ENCODE measurements around the gene ZBTB42. TPM values are rescaled to one million over a fixed set of nuclear protein-coding genes. Genes with fewer than 3 reads are reported as not detected.

ZBTB42 gene
- total RNA-seq, 1 experiment from 2014 or later, result 11.8 TPM

DNA sequence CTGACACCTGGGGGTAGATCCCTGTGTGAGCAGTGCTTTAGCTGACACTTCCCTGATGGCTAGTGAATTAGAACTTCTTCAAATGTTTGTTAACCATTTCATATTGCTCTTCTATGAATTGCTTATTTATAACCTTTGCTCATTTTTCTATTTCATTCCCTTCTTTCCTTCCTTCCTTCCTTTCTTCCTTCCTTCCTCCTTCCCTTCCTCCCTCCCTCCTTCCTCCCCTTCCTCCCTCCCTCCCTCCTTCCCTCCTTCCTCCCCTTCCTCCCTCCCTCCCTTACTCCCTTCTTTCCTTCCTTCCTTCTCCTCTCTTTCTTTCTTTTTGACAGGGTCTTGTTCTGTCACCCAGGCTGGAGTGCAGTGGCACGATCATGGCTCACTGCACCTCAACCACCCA lies 40.8 kb downstream of the ZBTB42 start:
- TF ChIP-seq, protein P1, sequence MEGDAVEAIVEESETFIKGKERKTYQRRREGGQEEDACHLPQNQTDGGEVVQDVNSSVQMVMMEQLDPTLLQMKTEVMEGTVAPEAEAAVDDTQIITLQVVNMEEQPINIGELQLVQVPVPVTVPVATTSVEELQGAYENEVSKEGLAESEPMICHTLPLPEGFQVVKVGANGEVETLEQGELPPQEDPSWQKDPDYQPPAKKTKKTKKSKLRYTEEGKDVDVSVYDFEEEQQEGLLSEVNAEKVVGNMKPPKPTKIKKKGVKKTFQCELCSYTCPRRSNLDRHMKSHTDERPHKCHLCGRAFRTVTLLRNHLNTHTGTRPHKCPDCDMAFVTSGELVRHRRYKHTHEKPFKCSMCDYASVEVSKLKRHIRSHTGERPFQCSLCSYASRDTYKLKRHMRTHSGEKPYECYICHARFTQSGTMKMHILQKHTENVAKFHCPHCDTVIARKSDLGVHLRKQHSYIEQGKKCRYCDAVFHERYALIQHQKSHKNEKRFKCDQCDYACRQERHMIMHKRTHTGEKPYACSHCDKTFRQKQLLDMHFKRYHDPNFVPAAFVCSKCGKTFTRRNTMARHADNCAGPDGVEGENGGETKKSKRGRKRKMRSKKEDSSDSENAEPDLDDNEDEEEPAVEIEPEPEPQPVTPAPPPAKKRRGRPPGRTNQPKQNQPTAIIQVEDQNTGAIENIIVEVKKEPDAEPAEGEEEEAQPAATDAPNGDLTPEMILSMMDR (IDR thresholded peaks at IDR 0.05; ENCODE audit: unreplicated experiment), result no peak
- Mint-ChIP-seq H3K36me3 (ENCODE audit: insufficient read depth, unreplicated experiment) (no peaks in the 10 kb centered on the region), H3K27ac (ENCODE audit: unreplicated experiment) (no peak overlapping the region), H3K4me1 (ENCODE audit: low read depth, unreplicated experiment) (peaks cover 8% of the 10 kb centered on the region), H3K4me3 (ENCODE audit: low read depth, unreplicated experiment) (no peak overlapping the region), H3K9me3 (ENCODE audit: low read depth, unreplicated experiment) (no peaks in the 10 kb centered on the region), H3K27me3 (ENCODE audit: unreplicated experiment) (peaks cover 63% of the 10 kb centered on the region)
- no TSS peak for BruUV-seq (replicated peaks)
- CTCF ChIA-PET, result no interaction called here
- DNase-seq, result no peak
- intact Hi-C loops (cut with micrococcal nuclease; ENCODE audit: unreplicated experiment), result no loop called here

DNA sequence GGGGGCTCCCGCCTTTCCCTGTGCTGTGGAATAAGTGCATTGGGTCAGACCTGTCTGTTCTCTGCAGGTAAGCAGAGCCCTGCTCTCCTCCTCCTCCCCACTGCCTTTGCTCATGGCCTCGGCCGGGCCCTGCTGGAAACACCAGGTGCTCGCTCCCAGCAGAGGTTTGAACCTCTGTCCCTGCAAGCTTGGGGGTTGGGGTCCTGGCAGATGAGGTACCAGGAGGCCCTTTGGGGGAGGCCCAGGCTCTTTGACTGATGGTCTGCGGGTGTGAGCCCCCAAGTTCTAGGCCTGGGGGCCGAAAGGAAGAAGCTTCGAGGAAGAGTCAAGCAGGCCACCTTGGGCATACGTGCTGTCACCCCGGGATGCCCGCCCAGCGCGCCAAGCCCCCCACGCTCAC lies 42.1 kb downstream of the ZBTB42 start:
- intact Hi-C loops (cut with micrococcal nuclease; ENCODE audit: unreplicated experiment), result no loop called here
- TF ChIP-seq, protein P1 (IDR thresholded peaks at IDR 0.05; ENCODE audit: unreplicated experiment), result no peak
- H3K27ac Mint-ChIP-seq (ENCODE audit: unreplicated experiment), result no peak overlapping the region
- no TSS peak for BruUV-seq (replicated peaks)
- H3K4me3 Mint-ChIP-seq (ENCODE audit: low read depth, unreplicated experiment), result peak overlapping the region; percentile 73
- H3K36me3 Mint-ChIP-seq (ENCODE audit: insufficient read depth, unreplicated experiment), result no peaks in the 10 kb centered on the region
- H3K9me3 Mint-ChIP-seq (ENCODE audit: low read depth, unreplicated experiment), result no peaks in the 10 kb centered on the region
- peaks cover 8% of the 10 kb centered on the region for H3K4me1 Mint-ChIP-seq (ENCODE audit: low read depth, unreplicated experiment)
- CTCF ChIA-PET, result no interaction called here
- H3K27me3 Mint-ChIP-seq (ENCODE audit: unreplicated experiment), result peaks cover 76% of the 10 kb centered on the region
- no peak for DNase-seq

DNA sequence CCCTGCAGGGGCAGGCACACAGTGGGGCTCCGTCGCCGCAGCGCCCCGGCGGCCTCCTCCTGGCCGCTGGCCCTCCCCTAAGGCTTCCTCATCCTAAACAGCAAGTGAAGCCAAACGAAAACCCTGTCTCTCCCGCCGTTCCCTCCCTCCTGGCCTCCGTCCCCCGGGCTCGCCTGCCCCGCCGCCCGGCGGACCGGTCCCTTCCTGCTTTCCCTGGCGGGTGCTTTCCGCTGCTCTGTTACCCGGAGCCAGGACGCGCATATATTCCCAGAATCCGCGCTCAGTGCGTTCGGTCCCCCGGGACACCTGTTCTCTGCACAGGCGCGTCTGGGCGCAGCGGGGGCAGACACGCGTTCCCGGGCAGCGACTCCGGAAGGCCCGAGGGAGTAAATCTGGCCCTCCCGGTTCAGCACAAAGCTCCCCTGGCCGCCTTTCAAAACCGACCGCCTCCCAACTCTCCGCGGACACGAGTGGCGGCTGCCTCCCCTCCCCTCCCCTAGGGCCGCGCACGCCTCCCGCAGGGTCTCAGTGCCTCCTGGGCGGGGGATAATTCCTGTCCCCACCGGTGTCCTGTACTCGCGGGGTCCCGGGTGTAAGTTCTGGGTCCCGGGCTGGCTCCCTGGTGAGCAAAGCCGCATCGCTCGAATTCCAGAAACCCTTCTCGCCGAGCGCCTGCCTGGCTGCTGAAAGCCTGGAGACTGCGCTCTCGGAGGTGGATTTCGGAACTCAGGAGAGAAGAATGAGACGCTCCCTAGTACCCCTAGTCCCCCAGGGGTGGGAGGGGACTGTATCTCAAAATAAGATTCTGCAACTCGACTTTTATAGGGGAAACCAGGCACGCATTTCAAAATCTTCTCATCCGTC lies 42.8 kb downstream of the ZBTB42 start:
- Mint-ChIP-seq H3K4me3 (ENCODE audit: low read depth, unreplicated experiment) (peak overlapping the region; percentile 73), H3K9me3 (ENCODE audit: low read depth, unreplicated experiment) (no peaks in the 10 kb centered on the region), H3K27me3 (ENCODE audit: unreplicated experiment) (peaks cover 83% of the 10 kb centered on the region), H3K27ac (ENCODE audit: unreplicated experiment) (no peak overlapping the region), H3K36me3 (ENCODE audit: insufficient read depth, unreplicated experiment) (no peaks in the 10 kb centered on the region), H3K4me1 (ENCODE audit: low read depth, unreplicated experiment) (peaks cover 8% of the 10 kb centered on the region)
- TF ChIP-seq, protein P1 (IDR thresholded peaks at IDR 0.05; ENCODE audit: unreplicated experiment), result no peak
- intact Hi-C loops (cut with micrococcal nuclease; ENCODE audit: unreplicated experiment), result no loop called here
- no TSS peak for BruUV-seq (replicated peaks)
- CTCF ChIA-PET, result interaction anchor here (0.6 kb wide), 1 partner anchor 21 kb away, joined by 3 read pairs; no protein-coding TSS in a partner anchor
- peak; percentile 24 for DNase-seq

DNA sequence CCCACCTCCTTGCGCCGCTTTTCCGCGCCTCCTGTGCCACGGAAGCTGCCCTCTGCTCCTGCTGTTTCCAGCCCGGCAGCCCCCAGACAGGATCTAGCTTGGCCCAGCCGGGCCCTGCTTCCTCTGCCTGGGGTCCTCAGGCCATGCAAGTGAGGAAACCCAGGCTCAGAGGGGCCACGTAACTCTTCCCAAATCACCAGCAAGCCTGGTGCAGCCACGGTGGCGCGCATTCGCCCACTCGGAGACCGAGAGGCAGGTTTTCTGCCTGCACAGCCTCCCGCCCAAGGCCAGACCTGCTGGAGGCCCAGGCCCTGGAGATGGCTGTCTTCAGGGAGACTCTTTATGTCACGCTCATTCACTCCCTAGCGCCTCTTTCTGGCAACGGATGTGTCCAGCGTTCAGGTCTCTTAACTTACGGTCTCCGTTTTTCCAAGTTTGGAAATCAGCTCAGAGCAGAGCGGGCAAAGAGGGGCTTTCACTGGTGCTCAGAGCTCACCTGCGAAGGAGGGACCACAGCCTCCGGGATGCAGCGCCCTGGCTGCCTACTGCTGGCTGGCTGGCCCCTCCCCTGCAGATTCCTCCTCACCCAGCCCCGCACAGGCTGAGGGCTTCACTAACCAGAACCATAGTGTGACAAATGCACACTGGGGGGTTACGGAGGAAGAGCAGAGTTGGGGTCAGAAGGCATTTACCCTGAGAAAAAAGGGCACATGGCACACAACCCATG lies 43.6 kb downstream of the ZBTB42 start:
- peaks cover 84% of the 10 kb centered on the region for H3K27me3 Mint-ChIP-seq (ENCODE audit: unreplicated experiment)
- TF ChIP-seq, protein P1 (IDR thresholded peaks at IDR 0.05; ENCODE audit: unreplicated experiment), result no peak
- no peak overlapping the region for H3K27ac Mint-ChIP-seq (ENCODE audit: unreplicated experiment)
- no TSS peak for BruUV-seq (replicated peaks)
- intact Hi-C loops (cut with micrococcal nuclease; ENCODE audit: unreplicated experiment), result no loop called here
- CTCF ChIA-PET, result interaction anchor here (0.6 kb wide), 1 partner anchor 20 kb away, joined by 3 read pairs; no protein-coding TSS in a partner anchor
- H3K36me3 Mint-ChIP-seq (ENCODE audit: insufficient read depth, unreplicated experiment), result no peaks in the 10 kb centered on the region
- no peaks in the 10 kb centered on the region for H3K9me3 Mint-ChIP-seq (ENCODE audit: low read depth, unreplicated experiment)
- peaks cover 8% of the 10 kb centered on the region for H3K4me1 Mint-ChIP-seq (ENCODE audit: low read depth, unreplicated experiment)
- no peak for DNase-seq
- H3K4me3 Mint-ChIP-seq (ENCODE audit: low read depth, unreplicated experiment), result peak overlapping the region; percentile 73

All from Calu3 (cell line).